H1 (cell line): ENCODE results near the gene CABP1. TPM values are rescaled to one million over a fixed set of nuclear protein-coding genes. Genes with fewer than 3 reads are reported as not detected.
"Not testable (repeated sequence)": the region's sequence is repeated elsewhere in the genome, so short reads cannot be mapped to it uniquely, and the experiment has no call there.

Experiments used
- CTCF ChIA-PET: fragments of 300-600 bp; sonication (Branson Sonifier 250); formaldehyde crosslinking; loops from one replicate; lab custom pipeline; 2021; ENCODE audit not compliant: partially characterized antibody; lab: Charles Lee
- POLR2A ChIA-PET: fragments of 300-600 bp; sonication (Branson Sonifier 250); formaldehyde crosslinking; loops from one replicate; lab custom pipeline; 2021; ENCODE audit warnings: inconsistent platforms; ENCODE audit not compliant: partially characterized antibody; lab: Charles Lee
- DNase-seq, 2 experiments: peaks; one replicate each; pipeline versions ENCODE4 v3.0.0 to v3.0.0-alpha.2; 2010 to 2022; ENCODE audit warnings: low spot score in 2 of 2, low read depth in 1 of 2, mixed read lengths in 1 of 2
- FAIRE-seq: peaks from 2 replicates; lab custom pipeline; 2011; peaks lifted over from hg19 to GRCh38; lab: Jason Lieb, UNC
- H2AFZ ChIP-seq: 2 replicates; pipeline ENCODE4 v1.8.1; 2012; ENCODE audit warnings: low read length, inconsistent platforms
- H2AK5ac ChIP-seq: 2 replicates; pipeline ENCODE4 v1.6.1; 2013; ENCODE audit warnings: low read depth, low read length
- H2BK120ac ChIP-seq: replicated peaks from 2 replicates; pipeline ENCODE3; 2013; ENCODE audit warnings: low read depth, low read length, inconsistent platforms
- H2BK12ac ChIP-seq: 2 replicates; pipeline ENCODE4 v1.6.1; 2013; ENCODE audit warnings: low read depth, low read length
- H2BK15ac ChIP-seq: 2 replicates; pipeline ENCODE4 v1.6.1; 2013; ENCODE audit warnings: low read length
- H2BK20ac ChIP-seq: 2 replicates; pipeline ENCODE4 v1.6.1; 2013; ENCODE audit warnings: low read length
- H2BK5ac ChIP-seq: 2 replicates; pipeline ENCODE4 v1.6.1; 2013; ENCODE audit warnings: low read depth, low read length
- H3K14ac ChIP-seq: 2 replicates; pipeline ENCODE4 v1.6.1; 2013; ENCODE audit warnings: inconsistent platforms; ENCODE audit not compliant: insufficient read length
- H3K18ac ChIP-seq: 2 replicates; pipeline ENCODE4 v1.6.1; 2013; ENCODE audit warnings: low read length; ENCODE audit errors: extremely low read depth
- H3K23ac ChIP-seq: 2 replicates; pipeline ENCODE4 v1.6.1; 2013; ENCODE audit warnings: inconsistent platforms; ENCODE audit not compliant: insufficient read length
- H3K23me2 ChIP-seq: 2 replicates; pipeline ENCODE4 v1.6.1; 2013; ENCODE audit warnings: low read depth, low read length
- H3K27ac ChIP-seq: 2 replicates; pipeline ENCODE4 v1.6.1; 2011; ENCODE audit warnings: low read depth, low read length, inconsistent platforms
- H3K27me3 ChIP-seq, 4 experiments: replicated peaks in 1 of 4; 1 replicate in 1 of 4; 2 replicates in 3 of 4; pipeline versions ENCODE4 v1.6.1 to v1.8.1; 2011 to 2013; ENCODE audit warnings: low read length in 3 of 4, mild to moderate bottlenecking in 3 of 4, inconsistent platforms in 2 of 4, mixed read lengths in 2 of 4, moderate library complexity in 1 of 4; ENCODE audit not compliant: control insufficient read depth in 3 of 4, insufficient read depth in 3 of 4; ENCODE audit errors: extremely low read depth in 1 of 4
- H3K36me3 ChIP-seq, 4 experiments: 2 replicates each; pipeline versions ENCODE4 v1.6.1 to v1.8.1; 2011 to 2013; ENCODE audit warnings: mild to moderate bottlenecking in 4 of 4, low read length in 3 of 4, moderate library complexity in 2 of 4, control low read depth in 1 of 4, inconsistent platforms in 1 of 4; ENCODE audit not compliant: insufficient read depth in 4 of 4, control insufficient read depth in 2 of 4
- H3K4ac ChIP-seq: replicated peaks from 2 replicates; pipeline ENCODE3; 2013; ENCODE audit warnings: low read length, low read depth, mixed read lengths, inconsistent platforms; ENCODE audit not compliant: insufficient read length
- H3K4me1 ChIP-seq, 4 experiments: replicated peaks in 1 of 4; 1 replicate in 1 of 4; 2 replicates in 3 of 4; pipeline versions ENCODE4 v1.6.1 to v1.8.1; 2011 to 2013; ENCODE audit warnings: low read length in 3 of 4, inconsistent platforms in 2 of 4, mixed read lengths in 1 of 4; ENCODE audit not compliant: insufficient read depth in 4 of 4, control insufficient read depth in 3 of 4
- H3K4me2 ChIP-seq, 2 experiments: 2 replicates each; pipeline versions ENCODE4 v1.6.1 to v1.8.1; 2011 to 2013; ENCODE audit warnings: low read depth in 2 of 2, low read length in 2 of 2, control low read depth in 1 of 2, inconsistent platforms in 1 of 2, mild to moderate bottlenecking in 1 of 2; ENCODE audit not compliant: insufficient read depth in 1 of 2
- H3K4me3 ChIP-seq, 4 experiments: fragments of 200-600, 300-600 bp in 1 of 4; sonication (generic), shearing (Covaris generic), sonication (Bioruptor Twin) in 1 of 4; 2 replicates each; pipeline versions ENCODE4 v1.5.1 to v1.8.1; 2011 to 2016; ENCODE audit warnings: low read length in 4 of 4, low read depth in 3 of 4, control low read depth in 2 of 4, inconsistent platforms in 2 of 4, mild to moderate bottlenecking in 2 of 4, mixed read lengths in 1 of 4, moderate library complexity in 1 of 4; ENCODE audit not compliant: insufficient read depth in 2 of 4; ENCODE audit errors: extremely low read depth in 1 of 4
- H3K56ac ChIP-seq: replicated peaks from 2 replicates; pipeline ENCODE3; 2013; ENCODE audit warnings: low read depth, mild to moderate bottlenecking, mixed read lengths, low read length, inconsistent platforms; ENCODE audit not compliant: insufficient read length
- H3K79me1 ChIP-seq: 2 replicates; pipeline ENCODE4 v1.6.1; 2013; ENCODE audit warnings: low read depth, low read length, control low read depth
- H3K79me2 ChIP-seq, 2 experiments: 2 replicates each; pipeline versions ENCODE4 v1.6.1 to v1.8.1; 2012 to 2013; ENCODE audit warnings: low read length in 2 of 2, mild to moderate bottlenecking in 2 of 2, inconsistent platforms in 1 of 2; ENCODE audit not compliant: insufficient read depth in 2 of 2, control insufficient read depth in 1 of 2
- H3K9ac ChIP-seq, 4 experiments: replicated peaks in 1 of 4; 1 replicate in 1 of 4; 2 replicates in 3 of 4; pipeline versions ENCODE4 v1.6.1 to v1.8.1; 2011 to 2013; ENCODE audit warnings: low read depth in 3 of 4, low read length in 3 of 4, control low read depth in 2 of 4, mild to moderate bottlenecking in 2 of 4, moderate library complexity in 2 of 4, inconsistent platforms in 1 of 4; ENCODE audit errors: extremely low read depth in 1 of 4
- H3K9me3 ChIP-seq, 2 experiments: 2 replicates each; pipeline versions ENCODE4 v1.6.1 to v1.8.1; 2012 to 2013; ENCODE audit warnings: mild to moderate bottlenecking in 2 of 2, moderate library complexity in 2 of 2, control low read depth in 1 of 2, inconsistent platforms in 1 of 2, low read depth in 1 of 2, low read length in 1 of 2, mixed read lengths in 1 of 2; ENCODE audit not compliant: insufficient read depth in 2 of 2
- H4K20me1 ChIP-seq, 2 experiments: replicated peaks in 1 of 2; 2 replicates each; pipeline versions ENCODE3 to v1.8.1; 2011 to 2013; ENCODE audit warnings: inconsistent platforms in 2 of 2, low read length in 2 of 2, mild to moderate bottlenecking in 1 of 2; ENCODE audit not compliant: insufficient read depth in 2 of 2, control insufficient read depth in 1 of 2
- H4K5ac ChIP-seq: 2 replicates; pipeline ENCODE4 v1.6.1; 2013; ENCODE audit warnings: low read length, low read depth, mixed read lengths, inconsistent platforms; ENCODE audit not compliant: insufficient read length
- H4K8ac ChIP-seq: 2 replicates; pipeline ENCODE4 v1.8.0; 2013; ENCODE audit warnings: mild to moderate bottlenecking, moderate library complexity, low read length, inconsistent platforms; ENCODE audit not compliant: insufficient read depth; ENCODE audit errors: extremely low read depth
- H4K91ac ChIP-seq: replicated peaks from 2 replicates; pipeline ENCODE3; 2013; ENCODE audit warnings: low read length, mixed read lengths, inconsistent platforms; ENCODE audit not compliant: insufficient read length
- WGBS, 2 experiments: shearing (Covaris generic) in 1 of 2; methylation state at CpG; one replicate each; pipeline versions ENCODE4 v1.1.6 to v1.1.7; 2013 to 2015; ENCODE audit warnings: low lambda C conversion rate in 2 of 2, mixed read lengths in 2 of 2, inconsistent platforms in 1 of 2, low coverage in 1 of 2, missing lambda C conversion rate in 1 of 2; ENCODE audit not compliant: insufficient replicate concordance in 2 of 2, insufficient coverage in 1 of 2, insufficient read length in 1 of 2; ENCODE audit errors: extremely low coverage in 1 of 2, missing lambda C conversion rate in 1 of 2; 5-methylcytosine and 5-hydroxymethylcytosine counted together
- polyA plus RNA-seq, 7 experiments: library from polyadenylated mRNA; depleted of rRNA in 3 of 7; stranded (reverse) in 5 of 7; unstranded in 2 of 7; fragments of >200 nt in 5 of 7; fragments of 200-250 nt in 2 of 7; gene quantifications; 1 replicate in 5 of 7; 2 replicates in 1 of 7; 4 replicates in 1 of 7; pipeline versions ENCODE4 v1.2.1 to v1.2.3, GENCODE V29; 2011 to 2013; ENCODE audit warnings: missing spikeins in 2 of 7, mixed read lengths in 2 of 7
- total RNA-seq: library from RNA; stranded (reverse); fragmentation: NEBNext Ultra II Directional; extraction: Animal tissue kit (Norgen Biotek cat#: 25700); gene quantifications from 2 replicates; pipeline ENCODE4 v1.2.1, GENCODE V29; 2021

Gene CABP1
- total and polyA plus RNA-seq, 2 of the 8 experiments (the other 6 are each of a cell fraction or from before 2014, with no cell fraction given), result 3.9 to 7.4 TPM

DNA sequence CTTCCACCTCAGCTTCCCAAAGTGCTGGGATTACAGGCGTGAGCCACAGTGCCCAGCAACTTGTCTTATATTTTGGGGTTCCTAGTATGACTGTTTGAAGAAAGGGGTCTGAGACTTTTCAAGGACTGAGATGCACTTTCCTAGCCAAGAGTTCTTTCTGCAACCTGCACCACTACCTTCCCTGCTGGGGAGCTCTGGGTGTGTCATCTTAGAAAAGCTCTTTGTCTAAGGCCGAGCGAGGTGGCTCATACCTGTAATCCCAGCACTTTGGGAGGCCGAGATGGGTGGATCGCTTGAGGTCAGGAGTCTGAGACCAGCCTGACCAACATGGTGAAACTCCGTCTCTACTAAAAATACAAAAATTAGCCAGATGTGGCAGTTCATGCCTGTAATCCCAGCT lies 29.8 kb downstream of the CABP1 start:
- 0 out of 2 replicates have a peak overlapping the region, but pooled peaks have one; percentile 27 for H2BK12ac ChIP-seq
- FAIRE-seq, H3K79me2 ChIP-seq, H4K8ac ChIP-seq, H3K4me3 ChIP-seq, H3K27ac ChIP-seq, H3K9me3 ChIP-seq, H3K9ac ChIP-seq, DNase-seq, H4K5ac ChIP-seq, H3K56ac ChIP-seq, H2AFZ ChIP-seq, H3K14ac ChIP-seq, H2BK15ac ChIP-seq, H3K36me3 ChIP-seq, H3K23ac ChIP-seq, H4K20me1 ChIP-seq, H3K27me3 ChIP-seq, H2AK5ac ChIP-seq, H4K91ac ChIP-seq, H3K79me1 ChIP-seq, H3K23me2 ChIP-seq, H2BK120ac ChIP-seq, H3K4ac ChIP-seq: not testable (repeated sequence)
- H3K18ac ChIP-seq, result 0 out of 2 replicates have a peak overlapping the region, but pooled peaks have one; percentile 32
- ChIA-PET POLR2A (interaction anchor here (1.0 to 1.3 kb wide), 3 partner anchors 13 to 89 kb away, joined by 3 to 4 read pairs (median 4); partner anchors contain the start of gene POP5), CTCF (interaction anchor here (0.6 to 5.7 kb wide), 9 partner anchors 11 to 80 kb away, joined by 3 to 77 read pairs (median 4); no protein-coding TSS in a partner anchor)
- H3K4me1 ChIP-seq, result peaks cover 7 to 19% (median 12%) of the 10 kb centered on the region in 4 experiments
- 0 out of 2 replicates have a peak overlapping the region, but pooled peaks have one; percentile 61 for H2BK20ac ChIP-seq
- peak overlapping the region in 1 of 2 experiments; percentile 64; a peak in 1 of 4 replicates for H3K4me2 ChIP-seq
- WGBS, 2 experiments, result 84% methylated on average over 6 of the region's 6 CpGs; no CpG with 5 or more reads in 1 of the 2 experiments
- H2BK5ac ChIP-seq, result peak overlapping the region; percentile 24; the same call in 1 of the 2 replicates
